Measurements from ENCODE around the gene FASTKD3. TPM values are rescaled to one million over a fixed set of nuclear protein-coding genes. Genes with fewer than 3 reads are reported as not detected.

FASTKD3 gene
- total and polyA plus RNA-seq, 10 of the 15 experiments (the other 5 are each of a cell fraction or from before 2014, with no cell fraction given), result 12.1 to 59.6 (median 25.3) TPM

- TF ChIP-seq KAT2A (conservative IDR thresholded peaks at IDR 0.05; ENCODE audit: control insufficient read depth, low read depth, low read length), result no peak
- TF ChIP-seq, protein P1, sequence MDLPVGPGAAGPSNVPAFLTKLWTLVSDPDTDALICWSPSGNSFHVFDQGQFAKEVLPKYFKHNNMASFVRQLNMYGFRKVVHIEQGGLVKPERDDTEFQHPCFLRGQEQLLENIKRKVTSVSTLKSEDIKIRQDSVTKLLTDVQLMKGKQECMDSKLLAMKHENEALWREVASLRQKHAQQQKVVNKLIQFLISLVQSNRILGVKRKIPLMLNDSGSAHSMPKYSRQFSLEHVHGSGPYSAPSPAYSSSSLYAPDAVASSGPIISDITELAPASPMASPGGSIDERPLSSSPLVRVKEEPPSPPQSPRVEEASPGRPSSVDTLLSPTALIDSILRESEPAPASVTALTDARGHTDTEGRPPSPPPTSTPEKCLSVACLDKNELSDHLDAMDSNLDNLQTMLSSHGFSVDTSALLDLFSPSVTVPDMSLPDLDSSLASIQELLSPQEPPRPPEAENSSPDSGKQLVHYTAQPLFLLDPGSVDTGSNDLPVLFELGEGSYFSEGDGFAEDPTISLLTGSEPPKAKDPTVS (IDR thresholded peaks at IDR 0.05; ENCODE audit: low read depth, low read length), result no peak
- no peak for TF ChIP-seq ZZZ3 (IDR thresholded peaks at IDR 0.05; ENCODE audit: control insufficient read depth, insufficient read length, low read depth)
- TF ChIP-seq TBL1XR1 (IDR thresholded peaks at IDR 0.05; ENCODE audit: low read depth, low read length), result no peak
- TF ChIP-seq ASH2L (IDR thresholded peaks at IDR 0.05; ENCODE audit: borderline replicate concordance, low read depth), result 0 out of 2 replicates have a peak, but pooled peaks have one; percentile 21
- 0 out of 2 replicates have a peak, but pooled peaks have one; percentile 12 for TF ChIP-seq RB1 (IDR thresholded peaks at IDR 0.05; ENCODE audit: borderline replicate concordance)
- TF ChIP-seq CEBPB (IDR thresholded peaks at IDR 0.05; ENCODE audit: borderline replicate concordance in 1 of 2, low read depth in 2 of 2, low read length in 2 of 2), result no peak
Observed at GRCh38 chr5:7869474-7870136, 774 bp upstream of the FASTKD3 start (continued).

DNA sequence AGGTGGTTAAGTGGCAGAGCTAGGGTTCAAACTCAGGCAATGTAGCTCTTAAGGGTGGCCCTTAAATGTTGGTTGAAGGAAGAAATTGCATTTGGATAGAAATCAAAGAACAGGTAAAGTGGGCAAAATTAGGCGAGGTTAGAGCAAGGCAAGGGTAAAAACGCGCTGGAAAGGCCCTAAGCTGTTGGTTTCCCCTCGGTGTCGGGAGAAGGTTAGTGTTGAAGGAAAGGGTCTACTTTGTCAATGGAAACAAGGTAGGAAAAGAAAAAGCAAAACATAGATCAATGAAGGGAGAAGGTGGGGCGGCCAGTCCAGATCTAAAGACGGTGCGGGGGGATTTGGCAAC is 431 bp downstream of the FASTKD3 start:
- H3K79me2 ChIP-seq (ENCODE audit: control insufficient read depth, insufficient read depth, low read length), result peaks cover 58% of the 10 kb centered on the region
- no peaks in the 10 kb centered on the region for H4K20me1 ChIP-seq (ENCODE audit: control insufficient read depth, insufficient read depth)
- ATAC-seq (peak; percentile 0; the same call in 1 of the 3 replicates), DNase-seq (ENCODE audit: low read depth, low spot score) (no peak), FAIRE-seq (no peak)
- in situ Hi-C loops (cut with MboI) (no loop called here), intact Hi-C loops (cut with micrococcal nuclease; ENCODE audit: unreplicated experiment) (no loop called here)
- H3K9ac ChIP-seq (ENCODE audit: control insufficient read depth, insufficient read depth, low read length), result peak overlapping the region; percentile 86
- SMC1A ChIA-PET (ENCODE audit: uncharacterized antibody, unreplicated experiment), result interaction anchor here (0.8 to 2.8 kb wide), 5 partner anchors 9 to 28 kb away, joined by 3 to 9 read pairs (median 4); no protein-coding TSS in a partner anchor
- no peaks in the 10 kb centered on the region for H3K27me3 ChIP-seq (replicated peaks in 1 of 2; ENCODE audit: control insufficient read depth in 2 of 2, insufficient read depth in 2 of 2, low read length in 1 of 2)
- no TSS peak for BruUV-seq (replicated peaks)
- H3K4me3 ChIP-seq, result peak overlapping the region; percentile 97
- no peaks in the 10 kb centered on the region for H3K9me3 ChIP-seq (replicated peaks; ENCODE audit: control insufficient read depth, insufficient read depth, low read length)
- no peaks in the 10 kb centered on the region for H3K36me3 ChIP-seq (ENCODE audit: control insufficient read depth in 2 of 2, insufficient read depth in 2 of 2, low read length in 1 of 2)
- POLR2A ChIA-PET, result interaction anchor here (0.8 to 1.1 kb wide), 2 partner anchors 17 to 19 kb away, joined by 3 to 4 read pairs; no protein-coding TSS in a partner anchor
- RAD21 ChIA-PET (ENCODE audit: unreplicated experiment), result interaction anchor here (1.2 to 2.9 kb wide), 4 partner anchors 8 to 1330 kb away, joined by 3 to 13 read pairs (median 6); no protein-coding TSS in a partner anchor
- H3K27ac ChIP-seq (ENCODE audit: control insufficient read depth, insufficient read depth), result peak overlapping the region; percentile 84
- H3K4me1 ChIP-seq (ENCODE audit: control insufficient read depth, insufficient read depth, low read length), result peaks cover 24% of the 10 kb centered on the region
- WGBS (ENCODE audit: insufficient coverage, insufficient replicate concordance, low lambda C conversion rate, missing lambda C conversion rate), result 0% methylated on average over 8 of the region's 8 CpGs
- CTCF ChIA-PET, result interaction anchor here (1.0 to 9.9 kb wide), 3 partner anchors 9 to 36 kb away, joined by 3 to 92 read pairs (median 3); no protein-coding TSS in a partner anchor
- 0 out of 2 replicates have a peak, but pooled peaks have one; percentile 13 for TF ChIP-seq MTA2 (IDR thresholded peaks at IDR 0.05; ENCODE audit: low read depth)
- TF ChIP-seq IKZF2 (IDR thresholded peaks at IDR 0.05), result 0 out of 4 replicates have a peak, but pooled peaks of 1 of the 2 experiments have one; percentile 22
- TF ChIP-seq, protein P2, sequence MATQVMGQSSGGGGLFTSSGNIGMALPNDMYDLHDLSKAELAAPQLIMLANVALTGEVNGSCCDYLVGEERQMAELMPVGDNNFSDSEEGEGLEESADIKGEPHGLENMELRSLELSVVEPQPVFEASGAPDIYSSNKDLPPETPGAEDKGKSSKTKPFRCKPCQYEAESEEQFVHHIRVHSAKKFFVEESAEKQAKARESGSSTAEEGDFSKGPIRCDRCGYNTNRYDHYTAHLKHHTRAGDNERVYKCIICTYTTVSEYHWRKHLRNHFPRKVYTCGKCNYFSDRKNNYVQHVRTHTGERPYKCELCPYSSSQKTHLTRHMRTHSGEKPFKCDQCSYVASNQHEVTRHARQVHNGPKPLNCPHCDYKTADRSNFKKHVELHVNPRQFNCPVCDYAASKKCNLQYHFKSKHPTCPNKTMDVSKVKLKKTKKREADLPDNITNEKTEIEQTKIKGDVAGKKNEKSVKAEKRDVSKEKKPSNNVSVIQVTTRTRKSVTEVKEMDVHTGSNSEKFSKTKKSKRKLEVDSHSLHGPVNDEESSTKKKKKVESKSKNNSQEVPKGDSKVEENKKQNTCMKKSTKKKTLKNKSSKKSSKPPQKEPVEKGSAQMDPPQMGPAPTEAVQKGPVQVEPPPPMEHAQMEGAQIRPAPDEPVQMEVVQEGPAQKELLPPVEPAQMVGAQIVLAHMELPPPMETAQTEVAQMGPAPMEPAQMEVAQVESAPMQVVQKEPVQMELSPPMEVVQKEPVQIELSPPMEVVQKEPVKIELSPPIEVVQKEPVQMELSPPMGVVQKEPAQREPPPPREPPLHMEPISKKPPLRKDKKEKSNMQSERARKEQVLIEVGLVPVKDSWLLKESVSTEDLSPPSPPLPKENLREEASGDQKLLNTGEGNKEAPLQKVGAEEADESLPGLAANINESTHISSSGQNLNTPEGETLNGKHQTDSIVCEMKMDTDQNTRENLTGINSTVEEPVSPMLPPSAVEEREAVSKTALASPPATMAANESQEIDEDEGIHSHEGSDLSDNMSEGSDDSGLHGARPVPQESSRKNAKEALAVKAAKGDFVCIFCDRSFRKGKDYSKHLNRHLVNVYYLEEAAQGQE (IDR thresholded peaks at IDR 0.05; ENCODE audit: low read depth, low read length), result no peak
- no peak for TF ChIP-seq NFYB (IDR thresholded peaks at IDR 0.05; ENCODE audit: insufficient read depth, low read depth, low read length)
- no peak for TF ChIP-seq ZNF217 (IDR thresholded peaks at IDR 0.05)
- TF ChIP-seq WRNIP1 (IDR thresholded peaks at IDR 0.05; ENCODE audit: borderline replicate concordance, low read depth, low read length), result no peak
- H3K4me2 ChIP-seq (ENCODE audit: control insufficient read depth, insufficient read depth), result peak overlapping the region; percentile 85
- H2AFZ ChIP-seq (ENCODE audit: control insufficient read depth, low read depth, low read length), result peak overlapping the region; percentile 78
